Stimulated activated naive B cell treated with anti-CD40 and anti-IgM and Interleukin-4, amounts not matched to agents 10 μg/mL and 1 μg/mL and 100 μg/mL, for 72 hours (primary cell): ENCODE results near the gene SELP.

Experiments
- ATAC-seq, 2 donors: fragments of 150-1000 bp; cut with Tn5 transposase; replicated peaks; 2 replicates each; pipeline ENCODE4 v1.10.0; 2021; ENCODE audit warnings: moderate library complexity in 1 of 2
- DNase-seq: peaks from one replicate; pipeline ENCODE4 v3.0.0; 2021
- H3K27ac Mint-ChIP-seq: one replicate; pipeline ENCODE4 v1.8.0; 2022; ENCODE audit warnings: mild to moderate bottlenecking, mixed read lengths
- H3K27me3 Mint-ChIP-seq, 2 donors: one replicate each; pipeline ENCODE4 v1.8.0; 2022; ENCODE audit warnings: mixed read lengths in 2 of 2
- H3K36me3 Mint-ChIP-seq, 2 donors: one replicate each; pipeline ENCODE4 v1.8.0; 2022; ENCODE audit warnings: mixed read lengths in 2 of 2, mild to moderate bottlenecking in 1 of 2
- H3K4me1 Mint-ChIP-seq, 2 donors: one replicate each; pipeline ENCODE4 v1.8.0; 2022; ENCODE audit warnings: mixed read lengths in 2 of 2, mild to moderate bottlenecking in 1 of 2
- H3K4me3 Mint-ChIP-seq, 2 donors: one replicate each; pipeline ENCODE4 v1.8.0; 2022; ENCODE audit warnings: mild to moderate bottlenecking in 2 of 2, mixed read lengths in 2 of 2, moderate library complexity in 1 of 2
- H3K9me3 Mint-ChIP-seq, 2 donors: one replicate each; pipeline ENCODE4 v1.8.0; 2022; ENCODE audit warnings: mixed read lengths in 2 of 2, mild to moderate bottlenecking in 1 of 2

SELP gene

GRCh38 chr1:169577981-169578738, 51.8 kb downstream of the SELP start:
- Mint-ChIP-seq H3K27me3 (peaks cover 12 to 17% of the 10 kb centered on the region in 2 donors), H3K36me3 (no peaks in the 10 kb centered on the region), H3K4me3 (no peak overlapping the region), H3K9me3 (no peaks in the 10 kb centered on the region), H3K4me1 (no peaks in the 10 kb centered on the region), H3K27ac (no peak overlapping the region)
- no peak for DNase-seq
- ATAC-seq: no peak

GRCh38 chr1:169576935-169577331, 53.0 kb downstream of the SELP start:
- H3K27me3 Mint-ChIP-seq: peaks cover 8 to 17% of the 10 kb centered on the region in 2 donors
- no peak for DNase-seq
- no peaks in the 10 kb centered on the region for H3K9me3 Mint-ChIP-seq
- H3K4me1 Mint-ChIP-seq: no peaks in the 10 kb centered on the region
- H3K4me3 Mint-ChIP-seq: no peak overlapping the region
- H3K27ac Mint-ChIP-seq: no peak overlapping the region
- no peaks in the 10 kb centered on the region for H3K36me3 Mint-ChIP-seq
- no peak for ATAC-seq

- Mint-ChIP-seq H3K27ac (no peak overlapping the region), H3K27me3 (peaks cover 8 to 17% of the 10 kb centered on the region in 2 donors), H3K4me1 (no peaks in the 10 kb centered on the region), H3K9me3 (no peaks in the 10 kb centered on the region), H3K36me3 (no peaks in the 10 kb centered on the region), H3K4me3 (no peak overlapping the region)
- ATAC-seq (no peak), DNase-seq (no peak)
These were observed 53.5 kb downstream of the SELP start for GRCh38 chr1:169576241-169576934.

- Mint-ChIP-seq H3K4me3 (no peak overlapping the region), H3K9me3 (no peaks in the 10 kb centered on the region)
- no peak for DNase-seq
These were observed 55.6 kb downstream of the SELP start for GRCh38 chr1:169574336-169574735.

GRCh38 chr1:169572187-169572586, 57.7 kb downstream of the SELP start:
- Mint-ChIP-seq H3K27me3 (peaks cover 8 to 17% of the 10 kb centered on the region in 2 donors), H3K27ac (no peak overlapping the region), H3K9me3 (no peaks in the 10 kb centered on the region), H3K4me3 (no peak overlapping the region), H3K4me1 (no peaks in the 10 kb centered on the region), H3K36me3 (no peaks in the 10 kb centered on the region)
- ATAC-seq (no peak), DNase-seq (no peak)

More at GRCh38 chr1:169574336-169574735, 55.6 kb downstream of the SELP start:
- Mint-ChIP-seq H3K27ac (no peak overlapping the region), H3K36me3 (no peaks in the 10 kb centered on the region), H3K27me3 (peaks cover 8 to 17% of the 10 kb centered on the region in 2 donors), H3K4me1 (no peaks in the 10 kb centered on the region)
- no peak for ATAC-seq

- DNase-seq (no peak), ATAC-seq (no peak)
- Mint-ChIP-seq H3K36me3 (no peaks in the 10 kb centered on the region), H3K4me1 (no peaks in the 10 kb centered on the region), H3K4me3 (no peak overlapping the region), H3K9me3 (no peaks in the 10 kb centered on the region), H3K27me3 (peaks cover 8 to 13% of the 10 kb centered on the region in 2 donors), H3K27ac (no peak overlapping the region)
These were observed 58.5 kb downstream of the SELP start for GRCh38 chr1:169571450-169571849.

GRCh38 chr1:169570172-169570574, 59.8 kb downstream of the SELP start:
- H3K4me1 Mint-ChIP-seq: no peaks in the 10 kb centered on the region
- no peak overlapping the region for H3K27ac Mint-ChIP-seq
- H3K36me3 Mint-ChIP-seq: no peaks in the 10 kb centered on the region
- ATAC-seq (no peak), DNase-seq (no peak)
- H3K9me3 Mint-ChIP-seq: no peaks in the 10 kb centered on the region
- peaks cover 2% of the 10 kb centered on the region in 2 donors for H3K27me3 Mint-ChIP-seq
- no peak overlapping the region for H3K4me3 Mint-ChIP-seq

GRCh38 chr1:169568497-169568896, 61.4 kb downstream of the SELP start:
- peaks cover 12 to 16% of the 10 kb centered on the region in 2 donors for H3K27me3 Mint-ChIP-seq
- H3K36me3 Mint-ChIP-seq: peaks cover 0 to 12% of the 10 kb centered on the region in 2 donors
- H3K4me1 Mint-ChIP-seq: no peaks in the 10 kb centered on the region
- DNase-seq: no peak
- ATAC-seq: no peak
- H3K4me3 Mint-ChIP-seq: no peak overlapping the region
- peaks cover 4 to 12% of the 10 kb centered on the region in 2 donors for H3K9me3 Mint-ChIP-seq
- no peak overlapping the region for H3K27ac Mint-ChIP-seq

GRCh38 chr1:169565335-169566271, 64.3 kb downstream of the SELP start:
- no peak overlapping the region for H3K27ac Mint-ChIP-seq
- H3K36me3 Mint-ChIP-seq: peaks cover 3 to 17% of the 10 kb centered on the region in 2 donors
- peaks cover 23 to 26% of the 10 kb centered on the region in 2 donors for H3K27me3 Mint-ChIP-seq
- H3K4me3 Mint-ChIP-seq: no peak overlapping the region
- H3K4me1 Mint-ChIP-seq: no peaks in the 10 kb centered on the region
- DNase-seq (no peak), ATAC-seq (no peak)
- H3K9me3 Mint-ChIP-seq: peaks cover 9 to 17% of the 10 kb centered on the region in 2 donors

GRCh38 chr1:169563650-169564049, 66.3 kb downstream of the SELP start:
- Mint-ChIP-seq H3K36me3 (peaks cover 3 to 17% of the 10 kb centered on the region in 2 donors), H3K4me1 (no peaks in the 10 kb centered on the region), H3K27ac (no peak overlapping the region), H3K9me3 (peaks cover 9 to 17% of the 10 kb centered on the region in 2 donors), H3K27me3 (peaks cover 26 to 30% of the 10 kb centered on the region in 2 donors), H3K4me3 (no peak overlapping the region)
- ATAC-seq (no peak), DNase-seq (no peak)

GRCh38 chr1:169563019-169563615, 66.8 kb downstream of the SELP start:
- ATAC-seq (no peak), DNase-seq (no peak)
- peaks cover 26 to 30% of the 10 kb centered on the region in 2 donors for H3K27me3 Mint-ChIP-seq
- no peaks in the 10 kb centered on the region for H3K4me1 Mint-ChIP-seq
- no peak overlapping the region for H3K4me3 Mint-ChIP-seq
- no peak overlapping the region for H3K27ac Mint-ChIP-seq
- H3K36me3 Mint-ChIP-seq: peaks cover 3 to 17% of the 10 kb centered on the region in 2 donors
- peaks cover 9 to 17% of the 10 kb centered on the region in 2 donors for H3K9me3 Mint-ChIP-seq

GRCh38 chr1:169561692-169562091, 68.2 kb downstream of the SELP start:
- peaks cover 3 to 17% of the 10 kb centered on the region in 2 donors for H3K36me3 Mint-ChIP-seq
- H3K27ac Mint-ChIP-seq: no peak overlapping the region
- peaks cover 9 to 17% of the 10 kb centered on the region in 2 donors for H3K9me3 Mint-ChIP-seq
- no peaks in the 10 kb centered on the region for H3K4me1 Mint-ChIP-seq
- peaks cover 26 to 30% of the 10 kb centered on the region in 2 donors for H3K27me3 Mint-ChIP-seq
- ATAC-seq (no peak), DNase-seq (no peak)
- H3K4me3 Mint-ChIP-seq: no peak overlapping the region

- no peak for DNase-seq
- Mint-ChIP-seq H3K27me3 (peaks cover 4 to 15% of the 10 kb centered on the region in 2 donors), H3K27ac (no peak overlapping the region), H3K4me1 (peaks cover 0 to 5% of the 10 kb centered on the region in 2 donors), H3K4me3 (no peak overlapping the region), H3K36me3 (no peaks in the 10 kb centered on the region), H3K9me3 (no peaks in the 10 kb centered on the region)
- no peak for ATAC-seq
These were observed 72.8 kb downstream of the SELP start for GRCh38 chr1:169557131-169557530.

GRCh38 chr1:169550294-169550693, 79.6 kb downstream of the SELP start:
- Mint-ChIP-seq H3K4me3 (no peak overlapping the region), H3K4me1 (peaks cover 0 to 2% of the 10 kb centered on the region in 2 donors), H3K9me3 (no peaks in the 10 kb centered on the region), H3K27me3 (peaks cover 0 to 4% of the 10 kb centered on the region in 2 donors), H3K27ac (no peak overlapping the region), H3K36me3 (no peaks in the 10 kb centered on the region)
- ATAC-seq (peak; percentile 53 to 71), DNase-seq (no peak)
